ENCODE measurements around the gene CYSRT1.

CYSRT1 gene, protein sequence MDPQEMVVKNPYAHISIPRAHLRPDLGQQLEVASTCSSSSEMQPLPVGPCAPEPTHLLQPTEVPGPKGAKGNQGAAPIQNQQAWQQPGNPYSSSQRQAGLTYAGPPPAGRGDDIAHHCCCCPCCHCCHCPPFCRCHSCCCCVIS

DNA sequence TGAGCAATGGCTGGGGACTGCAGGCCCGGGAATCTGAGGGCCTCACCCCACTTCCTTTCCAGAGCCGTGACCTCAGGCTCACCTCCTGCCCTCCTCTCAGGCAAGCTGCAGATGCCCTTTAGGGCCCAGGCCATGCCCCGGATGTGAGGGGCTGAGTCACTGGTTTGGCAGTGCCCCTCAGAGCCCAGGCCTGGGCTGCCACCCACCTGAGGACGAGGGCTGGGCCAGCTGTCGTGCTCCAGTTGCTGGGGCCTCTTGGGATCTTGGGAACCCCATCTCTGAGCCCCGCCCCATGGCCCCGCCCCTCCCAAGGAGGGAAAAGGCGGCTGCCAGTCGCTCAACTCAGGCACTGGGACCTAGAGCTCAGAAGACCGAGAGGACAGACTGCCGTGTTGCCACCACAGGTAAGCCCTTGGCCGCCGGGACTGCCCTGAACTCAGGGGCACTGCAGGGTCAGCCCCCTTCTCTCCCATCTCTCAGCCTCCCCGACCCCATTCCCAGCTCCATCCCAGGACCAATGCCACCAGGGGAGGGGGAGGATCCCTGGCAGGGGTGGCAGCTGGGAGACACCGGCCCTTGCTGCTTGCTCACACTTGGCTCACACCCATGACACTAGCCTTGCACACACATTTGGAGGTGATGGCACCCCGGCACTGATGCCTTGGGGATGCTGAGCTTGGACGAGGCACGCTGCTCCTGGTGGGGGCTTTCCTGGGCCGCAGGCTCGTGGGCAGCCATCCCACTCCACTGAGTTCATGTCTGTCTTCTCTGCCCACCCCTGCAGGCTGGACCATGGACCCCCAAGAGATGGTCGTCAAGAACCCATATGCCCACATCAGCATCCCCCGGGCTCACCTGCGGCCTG, at the start of gene CYSRT1:
TSS of gene CYSRT1 (plus strand) at position 345 of the 865 bp plus-strand sequence. CDS start at position 793, 448 bp downstream.
- DNase-seq: no peak

- no peak for DNase-seq
Observed at GRCh38 chr9:137175345-137175961, 49.5 kb upstream of the CYSRT1 start.

DNA sequence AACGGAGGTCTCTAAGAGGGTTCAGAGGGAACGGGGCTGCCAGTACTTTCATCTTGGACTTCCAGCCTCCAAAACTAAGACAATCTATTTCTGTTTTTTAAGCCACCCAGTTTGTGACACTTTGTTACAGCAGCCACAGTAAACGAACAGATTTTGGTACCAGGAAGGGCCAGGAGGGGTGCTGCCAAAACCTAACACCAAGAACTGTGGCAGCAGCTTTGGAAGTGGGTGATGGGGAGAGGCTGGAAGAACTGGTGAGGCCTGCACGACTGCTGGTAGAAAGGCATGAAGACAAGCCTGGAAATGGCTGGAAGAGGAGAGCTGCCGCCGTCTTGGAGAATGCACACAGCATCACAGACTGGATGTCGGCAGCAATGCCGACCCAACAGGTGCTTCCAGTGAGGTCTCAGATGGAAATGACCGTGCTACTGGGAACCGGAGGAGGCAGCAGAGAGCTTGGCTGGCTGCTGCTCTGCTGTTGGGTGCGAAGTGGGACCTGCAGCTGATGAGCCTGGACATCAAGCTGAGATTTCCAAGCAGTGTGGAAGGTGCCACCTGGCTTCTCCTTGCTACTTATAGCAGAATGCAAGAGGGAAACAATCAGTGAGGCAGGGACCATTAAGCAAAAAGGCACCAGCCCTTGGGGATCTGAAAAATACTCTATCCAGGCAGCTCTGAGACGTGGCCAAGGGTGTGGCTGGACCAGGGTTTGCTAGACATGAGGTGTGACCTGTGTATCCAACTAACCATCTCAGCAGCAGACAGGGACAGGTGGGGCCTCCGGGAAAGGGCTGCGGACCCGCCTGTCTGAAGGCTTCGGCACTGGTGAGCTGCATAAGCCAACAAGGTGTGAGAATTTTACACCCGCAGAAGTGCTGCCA, 48.4 kb upstream of the CYSRT1 start:
- DNase-seq: no peak

DNA sequence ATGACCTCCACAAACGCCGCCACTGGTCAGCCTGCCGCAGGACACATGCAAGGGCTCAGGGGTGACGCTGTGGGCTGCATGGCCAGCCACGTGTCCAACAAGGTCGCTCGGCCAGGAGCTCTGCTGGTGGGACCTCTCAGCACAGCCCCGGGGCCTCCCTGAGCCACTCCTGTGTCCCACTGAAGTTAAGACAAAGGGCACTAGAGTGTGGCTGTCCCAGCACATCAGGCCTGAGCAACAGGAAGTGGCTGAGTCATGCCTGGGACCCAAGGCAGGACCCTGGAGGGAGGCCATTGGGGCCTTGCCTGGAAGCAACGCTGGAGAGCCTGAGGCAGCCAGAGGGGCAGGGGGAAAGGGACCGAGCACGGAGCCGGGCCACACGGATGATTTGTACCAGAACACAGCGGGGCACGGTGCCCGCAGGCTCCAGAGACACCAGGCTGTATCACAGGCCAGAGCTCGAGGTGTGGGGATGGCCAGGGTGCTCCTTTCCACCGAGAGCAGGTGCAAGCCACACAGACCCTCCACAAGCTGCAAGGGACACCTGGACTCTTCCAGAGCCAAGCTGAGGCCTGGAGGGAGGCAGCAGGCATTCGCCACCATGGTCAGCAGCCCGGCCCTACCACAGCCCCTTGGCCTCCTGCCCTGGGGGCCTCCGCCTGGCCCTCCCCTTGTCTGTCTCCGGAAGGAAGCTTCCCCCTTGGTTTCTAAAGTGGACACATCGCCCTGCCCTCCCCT, 46.6 kb upstream of the CYSRT1 start:
- no peak for DNase-seq

- DNase-seq: no peak
Observed at GRCh38 chr9:137178939-137179630, 45.9 kb upstream of the CYSRT1 start.

DNA sequence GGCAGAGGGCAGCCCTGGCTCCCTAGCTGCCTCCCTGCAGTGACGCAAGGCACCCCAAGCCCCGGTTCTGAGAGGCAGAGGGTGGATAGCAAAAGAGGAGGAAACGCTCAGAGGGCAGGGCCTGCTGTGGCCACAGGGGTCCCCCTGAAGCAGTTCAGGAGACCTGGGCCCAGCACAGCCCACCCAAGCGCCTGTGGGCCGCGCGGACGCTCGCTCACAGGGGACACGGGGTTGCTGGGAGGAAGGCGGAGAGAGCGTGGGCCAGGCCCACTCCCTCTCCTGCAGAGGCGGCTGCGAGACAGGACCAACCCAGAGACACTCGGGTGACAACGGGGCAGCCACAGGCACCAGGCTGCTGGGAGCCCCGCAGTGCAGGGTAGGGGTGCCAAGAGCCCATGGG, 45.2 kb upstream of the CYSRT1 start:
- no peak for DNase-seq

GRCh38 chr9:137180491-137180890, 44.5 kb upstream of the CYSRT1 start:
- DNase-seq: no peak

DNA sequence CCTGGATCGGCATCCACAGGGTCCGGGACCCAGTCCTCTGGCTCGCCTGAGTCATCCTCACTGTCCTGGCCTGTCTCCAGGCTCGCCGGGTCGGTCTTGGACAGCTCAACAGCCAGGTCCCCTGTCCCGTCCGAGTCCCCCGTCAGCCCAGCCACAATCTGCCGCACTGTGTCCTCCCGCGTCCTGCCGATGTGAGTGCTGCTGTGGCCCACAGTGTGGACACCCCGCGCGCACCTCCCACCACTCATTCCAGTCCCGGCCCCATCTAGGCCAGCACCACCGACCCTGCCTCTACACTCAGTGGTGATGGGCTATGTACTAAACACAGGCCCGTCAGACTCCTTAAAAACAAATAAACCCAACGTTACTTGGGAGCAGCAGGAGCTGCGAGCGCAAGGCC, 43.3 kb upstream of the CYSRT1 start:
- no peak for DNase-seq

- DNase-seq: no peak
Observed at GRCh38 chr9:137182836-137183235, 42.1 kb upstream of the CYSRT1 start.

DNA sequence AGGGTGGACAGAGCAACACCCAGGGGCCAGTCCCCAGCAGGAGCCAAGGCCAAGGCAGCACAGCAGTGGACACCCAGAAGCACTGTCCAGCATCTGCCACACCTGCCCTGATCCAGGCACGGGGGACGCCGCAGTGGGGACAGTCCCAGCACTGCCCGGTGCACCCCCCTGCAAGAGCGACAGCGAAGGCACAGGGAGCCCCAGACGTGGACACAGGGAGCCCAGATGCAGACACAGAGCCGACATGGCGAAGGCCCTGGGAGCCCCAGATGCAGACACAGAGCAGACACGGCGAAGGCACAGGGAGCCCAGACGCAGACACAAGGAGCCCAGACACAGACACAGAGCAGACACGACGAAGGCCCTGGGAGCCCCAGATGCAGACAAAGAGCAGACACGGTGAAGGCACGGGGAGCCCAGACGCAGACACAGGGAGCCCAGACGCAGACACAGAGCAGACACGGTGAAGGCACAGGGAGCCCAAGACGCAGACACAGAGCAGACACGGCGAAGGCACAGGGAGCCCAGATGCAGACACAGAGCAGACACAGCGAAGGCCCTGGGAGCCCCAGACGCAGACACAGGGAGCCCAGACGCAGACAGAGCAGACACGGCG, 40.9 kb upstream of the CYSRT1 start:
- no peak for DNase-seq

DNA sequence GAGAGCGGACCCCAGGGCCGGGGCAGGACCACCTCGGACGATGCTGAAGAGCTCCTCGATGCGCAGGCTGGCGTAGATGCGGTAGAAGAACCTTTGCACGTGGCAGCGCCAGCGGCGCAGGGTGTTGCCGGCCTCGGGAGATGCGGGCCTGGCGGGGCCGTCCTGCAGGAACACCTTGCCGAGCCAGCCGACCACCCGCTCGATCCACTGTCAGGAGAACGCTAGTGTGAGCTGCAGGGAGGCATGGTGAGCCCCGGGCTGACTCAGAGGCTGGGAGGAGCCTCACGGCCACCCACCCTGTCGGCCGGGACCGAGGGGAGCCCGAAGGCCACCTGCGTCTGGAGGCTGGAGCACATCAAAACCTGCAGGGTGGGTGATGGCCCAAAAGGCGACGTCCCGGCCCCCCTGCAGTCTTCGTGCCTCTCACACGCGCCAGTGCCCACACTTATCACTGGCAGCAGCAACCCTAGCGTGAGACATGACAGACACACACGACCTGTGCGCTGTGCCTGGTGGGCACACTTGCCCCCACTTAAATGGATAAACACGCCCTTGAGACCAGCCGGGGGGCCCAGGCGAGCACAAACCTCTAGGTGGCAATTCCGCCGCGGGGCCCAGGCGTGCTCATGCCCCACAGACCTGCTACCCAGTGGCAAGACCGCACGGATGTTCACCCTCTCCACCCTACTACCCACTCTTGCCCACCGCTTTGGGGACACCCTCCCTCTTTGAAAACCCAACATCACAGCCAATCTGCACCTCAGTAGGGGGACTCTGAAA, 39.9 kb upstream of the CYSRT1 start:
- DNase-seq: no peak

GRCh38 chr9:137185921-137186320, 39.1 kb upstream of the CYSRT1 start:
- DNase-seq: no peak

DNA sequence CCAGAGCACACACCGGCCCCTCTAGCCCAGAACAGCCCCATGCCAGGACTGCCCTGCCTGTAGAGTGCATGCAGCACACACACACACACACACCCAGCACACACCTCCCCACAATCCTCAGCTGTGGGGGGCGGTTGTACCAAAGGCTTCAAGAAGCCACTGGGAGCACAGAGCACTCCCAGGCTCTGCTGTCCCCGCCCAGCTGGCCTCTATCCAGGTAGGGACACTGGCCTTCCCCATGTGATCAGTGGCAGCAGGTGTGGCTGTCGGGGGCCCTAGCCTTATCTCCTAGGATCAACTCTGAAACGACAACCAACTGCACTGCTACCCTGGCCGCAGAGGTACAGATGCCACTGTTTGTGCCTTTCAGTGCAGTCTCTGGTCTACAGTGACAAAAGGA, 38.6 kb upstream of the CYSRT1 start:
- DNase-seq: no peak

- DNase-seq: no peak
Observed at GRCh38 chr9:137187386-137187785, 37.6 kb upstream of the CYSRT1 start.

- DNase-seq: no peak
Observed at GRCh38 chr9:137188086-137188489, 36.9 kb upstream of the CYSRT1 start.

DNA sequence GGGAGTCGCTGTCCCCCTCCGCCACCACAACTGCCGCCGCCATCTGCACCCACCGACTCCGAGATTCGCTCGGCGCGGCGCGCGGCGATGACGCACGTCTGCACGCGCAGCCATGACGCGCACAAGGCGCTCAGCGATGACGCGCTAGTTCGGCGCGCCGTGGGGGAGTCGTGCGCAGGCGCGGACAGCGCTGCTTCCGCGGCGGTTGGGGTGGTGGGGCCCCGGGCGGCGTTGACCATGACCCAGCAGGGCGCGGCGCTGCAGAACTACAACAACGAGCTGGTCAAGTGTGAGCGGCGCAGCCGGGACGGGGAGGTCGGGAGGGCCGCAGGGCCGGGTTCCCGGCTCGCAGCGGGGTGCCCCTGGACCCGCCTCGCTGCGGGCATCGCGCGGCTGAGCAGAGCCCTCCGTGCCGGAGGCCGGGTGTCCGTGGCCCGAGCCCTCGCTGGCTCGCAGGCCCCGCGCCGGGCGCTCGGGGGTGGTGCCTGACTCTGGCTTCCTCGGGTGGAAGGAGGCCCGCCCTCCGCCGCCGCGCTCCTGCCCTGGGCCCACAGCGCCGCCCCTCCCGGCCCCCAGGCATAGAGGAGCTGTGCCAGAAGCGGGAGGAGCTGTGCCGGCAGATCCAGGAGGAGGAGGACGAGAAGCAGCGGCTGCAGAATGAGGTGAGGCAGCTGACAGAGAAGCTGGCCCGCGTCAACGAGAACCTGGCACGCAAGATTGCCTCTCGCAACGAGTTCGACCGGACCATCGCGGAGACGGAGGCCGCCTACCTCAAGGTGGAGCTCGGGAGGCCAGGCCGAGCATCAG, 36.3 kb upstream of the CYSRT1 start, which contains the start of the genes ANAPC2 and SSNA1:
TSS of gene ANAPC2 (minus strand) at position 71 of the 807 bp plus-strand sequence. CDS start at position 43, 28 bp downstream.
TSS of gene SSNA1 (plus strand) at position 187 of the 807 bp plus-strand sequence. CDS start at position 238, 51 bp downstream.
- peak; percentile 81 for DNase-seq

GRCh38 chr9:137189297-137190295, 35.4 kb upstream of the CYSRT1 start:
- DNase-seq: no peak

Data from GOT3 (cell line).